Measurements from ENCODE around the gene HIGD1A.
A peak's percentile ranks its signal among the peaks of the same experiment; 100 is the strongest.
"Not testable (repeated sequence)": the region's sequence is repeated elsewhere in the genome, so short reads cannot be mapped to it uniquely, and the experiment has no call there.

The HIGD1A gene

DNA sequence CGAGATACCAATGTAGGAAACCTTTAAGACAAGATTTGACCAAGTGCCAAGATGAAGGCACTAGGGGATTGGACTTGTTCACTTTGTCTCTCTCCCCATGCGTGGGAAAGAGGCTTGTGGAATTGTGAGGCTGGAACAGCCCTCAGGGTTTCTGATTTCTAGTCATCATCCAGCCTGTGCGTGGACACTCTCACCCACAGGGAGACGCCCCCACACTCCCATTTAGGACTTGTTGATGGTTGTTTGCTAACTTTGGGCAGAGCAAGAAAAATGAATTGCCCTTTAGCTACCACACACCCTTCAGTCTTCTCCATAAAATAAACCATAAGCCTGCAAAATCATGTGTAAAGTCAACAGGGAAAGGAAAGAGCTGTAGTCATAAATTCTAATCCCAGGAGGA is 23.4 kb upstream of the HIGD1A start:
- DNase-seq: no peak

GRCh38 chr3:42827023-42827422 is 22.7 kb upstream of the HIGD1A start:
- no peak for DNase-seq

DNA sequence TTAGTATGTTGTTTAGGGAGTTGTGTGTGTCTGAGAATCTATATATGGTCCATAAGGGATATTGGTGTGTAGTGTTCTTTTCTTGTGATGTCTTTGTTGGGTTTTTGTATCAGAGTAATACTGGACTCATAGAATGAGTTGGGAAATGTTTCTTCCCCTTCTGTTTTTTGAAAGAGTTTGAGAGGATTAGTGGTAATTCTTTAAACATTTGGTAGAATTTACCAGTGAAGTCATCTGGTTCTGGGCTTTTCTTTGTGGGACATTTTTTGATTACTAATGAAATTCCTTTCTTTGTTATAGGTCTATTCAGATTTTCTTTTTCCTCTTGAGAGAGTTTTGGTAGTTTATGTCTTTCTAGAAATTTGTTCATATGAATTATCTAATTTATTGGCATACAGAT is 21.9 kb upstream of the HIGD1A start:
- no peak for DNase-seq

- DNase-seq: no peak
These were observed 19.1 kb upstream of the HIGD1A start for GRCh38 chr3:42823351-42823750.

- DNase-seq: no peak
These were observed 18.5 kb upstream of the HIGD1A start for GRCh38 chr3:42822828-42823227.

GRCh38 chr3:42820746-42821051 is 16.4 kb upstream of the HIGD1A start:
- DNase-seq: no peak

DNA sequence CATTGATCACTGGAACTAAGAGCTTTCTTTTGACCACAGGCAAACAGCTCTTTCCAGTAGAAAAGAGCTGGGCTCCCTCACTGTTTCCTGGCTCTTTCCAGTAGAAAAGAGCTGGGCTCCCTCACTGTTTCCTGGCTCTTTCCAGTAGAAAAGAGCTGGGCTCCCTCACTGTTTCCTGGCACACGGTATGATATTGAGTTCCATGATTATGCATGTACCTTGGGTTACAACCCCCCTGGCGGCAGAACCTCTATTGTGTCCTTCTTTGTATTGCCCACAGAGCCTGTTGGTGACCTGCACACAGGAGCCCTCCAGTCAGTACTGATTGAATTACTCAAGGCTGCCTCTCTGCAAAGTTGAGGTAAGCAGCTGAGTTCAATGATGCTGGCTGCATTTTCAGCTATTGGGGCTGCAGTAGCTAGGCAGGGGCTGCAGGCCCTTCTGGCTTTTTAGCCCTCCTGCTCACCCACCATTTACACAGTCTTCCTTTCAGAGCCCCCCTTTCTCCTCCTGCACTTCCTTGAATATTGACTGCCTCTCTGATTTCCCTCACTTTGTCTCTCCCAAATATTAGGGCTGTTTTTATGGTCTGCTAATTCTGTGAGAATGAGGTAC is 15.2 kb upstream of the HIGD1A start:
- no peak for DNase-seq

GRCh38 chr3:42815826-42816225 is 11.5 kb upstream of the HIGD1A start:
- no peak for DNase-seq

DNA sequence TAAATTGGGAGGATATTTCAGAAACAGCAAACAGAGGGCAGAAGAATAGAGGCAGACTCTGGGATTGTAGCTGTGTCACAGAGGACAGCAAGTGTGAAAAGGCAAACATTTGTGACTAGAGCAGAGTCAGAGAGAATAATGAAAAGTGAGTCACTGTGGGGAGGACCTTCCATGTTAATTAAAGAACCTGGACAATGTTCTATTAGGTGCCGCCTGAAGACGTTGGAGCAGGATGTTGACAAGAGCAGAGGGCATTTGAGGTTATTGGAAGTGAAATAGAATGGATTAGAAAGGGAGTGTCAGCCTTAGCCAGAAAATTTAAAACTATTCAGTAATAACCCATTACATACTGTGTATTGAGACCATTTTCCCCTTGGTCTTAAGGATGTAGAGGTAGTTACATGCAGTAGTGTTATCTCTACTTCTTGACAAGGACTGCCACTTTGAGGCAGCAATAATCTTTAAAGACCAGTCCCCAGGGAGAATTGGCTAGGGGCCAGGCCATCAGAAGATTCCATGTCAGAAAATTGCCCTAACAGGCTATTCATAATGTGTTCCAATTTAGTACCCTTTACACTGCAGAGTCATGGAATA is 10.7 kb upstream of the HIGD1A start:
- no peak for DNase-seq

- no peak for DNase-seq
These were observed 10.0 kb upstream of the HIGD1A start for GRCh38 chr3:42814246-42814645.

DNA sequence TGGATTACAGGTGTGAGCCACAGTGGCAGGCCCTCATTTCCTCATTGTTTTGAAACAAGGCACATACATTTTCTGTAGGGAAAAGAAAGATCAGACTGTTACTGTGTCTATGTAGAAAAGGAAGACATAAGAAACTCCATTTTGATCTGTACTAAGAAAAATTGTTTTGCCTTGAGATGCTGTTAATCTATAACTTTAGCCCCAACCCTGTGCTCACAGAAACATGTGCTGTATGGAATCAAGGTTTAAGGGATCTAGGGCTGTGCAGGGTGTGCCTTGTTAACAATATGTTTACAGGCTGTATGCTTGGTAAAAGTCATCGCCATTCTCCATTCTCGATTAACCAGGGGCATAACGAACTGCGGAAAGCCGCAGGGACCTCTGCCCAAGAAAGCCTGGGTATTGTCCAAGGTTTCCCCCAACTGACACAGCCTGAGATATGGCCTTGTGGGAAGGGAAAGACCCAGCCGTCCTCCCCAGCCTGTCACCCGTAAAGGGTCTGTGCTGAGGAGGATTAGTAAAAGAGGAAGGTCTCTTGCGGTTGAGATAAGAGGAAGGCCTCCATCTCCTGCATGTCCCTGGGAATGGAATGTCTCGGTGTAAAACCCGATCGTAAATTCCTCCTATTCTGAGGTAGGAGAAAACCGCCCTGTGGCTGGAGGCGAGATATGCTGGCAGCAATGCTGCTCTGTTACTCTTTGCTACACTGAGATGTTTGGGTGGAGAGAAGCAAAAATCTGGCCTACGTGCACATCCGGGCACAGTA is 7.0 kb upstream of the HIGD1A start:
- DNase-seq: not testable (repeated sequence)

DNA sequence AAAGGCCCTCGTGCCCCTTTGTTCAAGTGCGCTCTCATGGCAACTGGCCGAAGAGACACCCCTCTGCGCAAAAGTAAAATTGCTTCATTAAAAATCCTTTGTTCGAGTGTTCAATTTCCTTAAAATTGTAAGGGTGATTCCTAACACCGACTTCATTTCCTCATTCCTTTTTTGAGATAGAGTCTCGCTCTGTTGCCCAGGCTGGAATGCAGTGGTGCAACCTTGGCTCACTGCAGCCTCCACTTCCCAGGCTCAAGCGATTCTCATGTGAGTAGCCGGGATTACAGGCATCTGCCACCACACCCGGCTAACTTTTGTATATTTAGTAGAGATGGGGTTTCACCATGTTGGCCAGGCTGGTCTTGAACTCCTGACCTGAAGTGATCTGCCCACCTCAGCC is 6.4 kb upstream of the HIGD1A start:
- DNase-seq: not testable (repeated sequence)

DNA sequence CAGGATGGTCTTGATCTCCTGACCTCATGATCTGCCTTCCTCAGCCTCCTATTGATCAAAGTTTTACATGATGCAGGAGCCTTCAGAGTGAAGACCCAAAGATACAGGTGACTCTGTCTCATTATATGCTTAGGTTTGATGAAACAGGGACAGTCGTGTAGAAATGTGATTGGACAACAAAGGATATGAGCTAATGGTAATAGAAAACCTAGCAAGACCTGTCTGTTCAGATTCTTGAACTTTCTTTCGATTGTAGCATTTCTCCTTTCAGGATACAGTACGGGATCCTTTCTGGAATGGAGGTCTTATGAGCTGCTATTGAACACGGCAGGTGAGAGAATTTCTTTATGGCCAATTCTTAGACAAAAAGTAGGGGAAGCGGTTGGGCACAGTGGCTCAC is 4.9 kb upstream of the HIGD1A start, which contains the start of gene ACKR2:
TSS of gene ACKR2 (plus strand) at position 244 of the 400 bp plus-strand sequence. CDS start 55,058 bp downstream, outside the sequence.
- DNase-seq: no peak

DNA sequence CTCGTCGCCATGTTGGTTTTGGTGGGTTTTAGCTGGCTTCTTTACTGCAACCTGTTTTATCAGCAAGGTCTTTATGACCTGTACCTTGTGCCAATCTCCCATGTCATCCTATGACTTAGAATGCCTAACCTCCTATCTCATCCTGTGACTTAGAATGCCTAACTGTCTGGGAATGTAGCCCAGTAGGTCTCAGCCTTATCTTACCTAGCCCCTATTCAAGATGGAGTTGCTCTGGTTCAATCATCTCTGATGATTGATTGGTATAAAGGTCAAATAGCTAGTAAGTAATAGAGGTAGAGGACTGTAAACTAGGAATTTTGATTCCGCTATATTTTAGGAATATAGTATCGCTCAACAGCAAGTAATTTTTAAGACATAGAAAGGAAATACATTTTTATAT is 3.6 kb upstream of the HIGD1A start:
- no peak for DNase-seq

DNA sequence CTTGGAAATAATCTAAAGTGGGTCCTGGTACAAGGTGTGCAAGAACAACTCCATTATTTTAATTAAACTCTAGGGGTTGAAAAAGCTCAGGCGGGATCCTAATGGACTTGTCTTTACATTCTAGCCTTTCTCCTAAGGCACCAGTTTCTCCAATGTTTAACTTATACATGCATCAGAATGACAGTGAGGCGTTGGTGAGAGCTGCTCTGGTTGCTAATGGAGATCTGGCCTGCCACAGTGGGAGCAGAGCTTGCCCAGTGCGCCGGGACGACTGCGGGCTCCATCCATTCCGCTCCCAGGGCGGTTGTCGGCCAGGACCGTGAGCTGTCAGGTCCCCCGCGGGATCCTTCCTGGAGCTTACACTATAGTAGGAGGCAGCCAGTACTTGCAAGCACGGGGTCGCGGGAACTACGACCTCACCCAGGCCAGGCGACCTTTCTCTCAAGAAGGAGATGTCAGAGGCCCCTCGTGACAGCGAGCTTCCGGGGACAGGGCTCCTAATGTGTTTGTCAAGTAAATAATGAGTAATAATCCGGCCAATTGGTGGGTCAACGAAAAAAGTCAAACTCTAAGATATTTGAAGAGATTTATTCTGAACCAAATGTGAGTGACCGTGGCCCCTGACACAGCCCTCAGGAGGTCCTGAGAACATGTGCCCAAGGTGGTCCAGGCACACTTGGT is 991 bp upstream of the HIGD1A start:
- peak; percentile 3 for DNase-seq

- no peak for DNase-seq
These were observed 492 bp upstream of the HIGD1A start for GRCh38 chr3:42804831-42805132.

- peak; percentile 19 for DNase-seq
These were observed 730 bp downstream of the HIGD1A start for GRCh38 chr3:42803414-42804105.

DNA sequence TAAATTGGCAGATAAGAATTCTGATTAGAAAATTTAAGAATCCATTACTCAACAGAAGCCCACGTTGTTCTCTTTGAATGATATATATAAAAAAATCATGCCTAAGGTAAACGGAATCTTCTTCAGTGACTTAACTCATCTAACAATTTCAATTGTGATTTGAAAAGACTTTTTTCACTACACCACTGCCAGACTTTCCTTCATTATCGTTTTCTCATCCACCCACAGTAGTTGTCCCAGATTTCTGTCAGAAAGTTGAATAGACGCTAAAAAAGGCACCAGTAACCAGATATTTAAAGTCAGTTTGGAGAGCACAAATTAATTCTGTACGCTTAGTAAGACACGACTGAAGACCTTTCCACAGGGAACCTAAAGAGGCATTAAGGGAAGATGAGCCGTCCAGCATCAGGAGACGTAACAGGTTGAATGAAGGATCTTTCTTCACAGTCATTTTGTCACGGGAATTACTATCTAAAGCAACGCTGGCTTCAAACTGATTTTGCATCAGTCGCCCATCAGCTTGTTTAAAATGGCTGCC is 1.3 kb downstream of the HIGD1A start:
- no peak for DNase-seq

DNA sequence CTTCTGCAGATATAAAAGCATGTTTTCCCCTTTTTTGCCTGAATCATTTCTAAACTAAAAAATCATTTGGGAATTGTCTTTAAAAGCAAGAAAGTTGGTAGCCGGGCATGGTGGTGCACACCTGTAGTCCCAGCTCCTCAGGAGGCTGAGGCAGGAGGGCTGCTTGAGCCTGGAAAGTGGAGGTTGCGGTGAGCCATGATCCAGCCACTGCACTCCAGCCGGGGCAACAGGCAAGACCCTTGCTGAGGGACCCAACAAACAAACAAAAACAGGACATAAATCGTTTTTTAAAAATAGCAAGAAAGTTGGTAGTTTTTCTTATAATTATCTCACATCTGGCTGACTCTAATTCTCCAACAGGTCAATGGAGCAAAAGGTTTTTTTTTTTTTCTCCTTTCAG is 2.5 kb downstream of the HIGD1A start:
- no peak for DNase-seq

- no peak for DNase-seq
These were observed 3.2 kb downstream of the HIGD1A start for GRCh38 chr3:42801048-42801620.

- DNase-seq: no peak
These were observed 4.0 kb downstream of the HIGD1A start for GRCh38 chr3:42800251-42800650.

GRCh38 chr3:42799376-42799775 is 4.9 kb downstream of the HIGD1A start:
- DNase-seq: no peak

Data from stimulated activated CD4-positive, alpha-beta T cell treated with anti-CD3 and anti-CD28 coated beads, Interleukin-1b, Interleukin-23, amount 100 ng/mL, for 48 hours (primary cell).